GM12875 (cell line): ENCODE measurements around the gene PALM.
"Not testable (repeated sequence)": the region's sequence is repeated elsewhere in the genome, so short reads cannot be mapped to it uniquely, and the experiment has no call there.

ENCODE experiments used
- H3K4me3 ChIP-seq: one replicate; pipeline ENCODE4 v1.5.1; 2011; ENCODE audit warnings: low read depth, low read length, control low read depth
- TF ChIP-seq, protein P1 (sequence below): IDR thresholded peaks from 2 replicates; pipeline ENCODE4 v1.5.1; 2011; ENCODE audit warnings: low read depth, mild to moderate bottlenecking, control low read depth, inconsistent platforms, low read length, moderate library complexity, borderline replicate concordance; ENCODE audit not compliant: insufficient read depth

The PALM gene

DNA sequence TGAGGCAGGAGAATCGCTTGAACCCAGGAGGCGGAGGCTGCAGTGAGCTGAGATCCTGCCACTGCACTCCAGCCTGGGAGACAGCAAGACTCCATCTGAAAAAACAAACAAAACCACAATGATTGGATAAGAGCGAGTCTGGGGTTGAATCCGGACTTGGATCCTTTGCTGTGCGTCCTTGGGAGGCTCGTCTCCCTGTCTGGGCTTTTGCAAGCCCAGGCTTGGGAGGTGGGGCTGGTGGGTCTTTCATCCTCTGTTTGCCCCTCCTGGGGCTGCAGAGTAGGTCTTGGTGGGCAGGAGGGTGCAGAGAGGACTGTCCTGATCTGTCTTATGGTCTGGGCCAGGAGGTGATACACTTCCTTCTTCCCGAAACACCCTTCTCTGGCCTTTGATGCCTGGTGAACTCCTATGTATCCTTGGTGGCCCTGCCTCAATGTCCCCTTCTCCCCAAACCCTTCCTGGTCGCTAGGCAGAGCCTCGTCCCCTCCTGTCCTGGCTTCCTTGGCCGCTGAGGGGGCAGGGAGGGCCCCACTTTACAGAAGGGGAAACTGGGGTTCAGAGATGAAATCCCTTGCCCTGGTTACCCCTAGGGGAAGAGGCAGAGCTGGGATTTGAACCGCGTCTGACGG lies 16.8 kb downstream of the PALM start:
- H3K4me3 ChIP-seq, result no peak overlapping the region
- TF ChIP-seq, protein P1, sequence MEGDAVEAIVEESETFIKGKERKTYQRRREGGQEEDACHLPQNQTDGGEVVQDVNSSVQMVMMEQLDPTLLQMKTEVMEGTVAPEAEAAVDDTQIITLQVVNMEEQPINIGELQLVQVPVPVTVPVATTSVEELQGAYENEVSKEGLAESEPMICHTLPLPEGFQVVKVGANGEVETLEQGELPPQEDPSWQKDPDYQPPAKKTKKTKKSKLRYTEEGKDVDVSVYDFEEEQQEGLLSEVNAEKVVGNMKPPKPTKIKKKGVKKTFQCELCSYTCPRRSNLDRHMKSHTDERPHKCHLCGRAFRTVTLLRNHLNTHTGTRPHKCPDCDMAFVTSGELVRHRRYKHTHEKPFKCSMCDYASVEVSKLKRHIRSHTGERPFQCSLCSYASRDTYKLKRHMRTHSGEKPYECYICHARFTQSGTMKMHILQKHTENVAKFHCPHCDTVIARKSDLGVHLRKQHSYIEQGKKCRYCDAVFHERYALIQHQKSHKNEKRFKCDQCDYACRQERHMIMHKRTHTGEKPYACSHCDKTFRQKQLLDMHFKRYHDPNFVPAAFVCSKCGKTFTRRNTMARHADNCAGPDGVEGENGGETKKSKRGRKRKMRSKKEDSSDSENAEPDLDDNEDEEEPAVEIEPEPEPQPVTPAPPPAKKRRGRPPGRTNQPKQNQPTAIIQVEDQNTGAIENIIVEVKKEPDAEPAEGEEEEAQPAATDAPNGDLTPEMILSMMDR, result no peak

DNA sequence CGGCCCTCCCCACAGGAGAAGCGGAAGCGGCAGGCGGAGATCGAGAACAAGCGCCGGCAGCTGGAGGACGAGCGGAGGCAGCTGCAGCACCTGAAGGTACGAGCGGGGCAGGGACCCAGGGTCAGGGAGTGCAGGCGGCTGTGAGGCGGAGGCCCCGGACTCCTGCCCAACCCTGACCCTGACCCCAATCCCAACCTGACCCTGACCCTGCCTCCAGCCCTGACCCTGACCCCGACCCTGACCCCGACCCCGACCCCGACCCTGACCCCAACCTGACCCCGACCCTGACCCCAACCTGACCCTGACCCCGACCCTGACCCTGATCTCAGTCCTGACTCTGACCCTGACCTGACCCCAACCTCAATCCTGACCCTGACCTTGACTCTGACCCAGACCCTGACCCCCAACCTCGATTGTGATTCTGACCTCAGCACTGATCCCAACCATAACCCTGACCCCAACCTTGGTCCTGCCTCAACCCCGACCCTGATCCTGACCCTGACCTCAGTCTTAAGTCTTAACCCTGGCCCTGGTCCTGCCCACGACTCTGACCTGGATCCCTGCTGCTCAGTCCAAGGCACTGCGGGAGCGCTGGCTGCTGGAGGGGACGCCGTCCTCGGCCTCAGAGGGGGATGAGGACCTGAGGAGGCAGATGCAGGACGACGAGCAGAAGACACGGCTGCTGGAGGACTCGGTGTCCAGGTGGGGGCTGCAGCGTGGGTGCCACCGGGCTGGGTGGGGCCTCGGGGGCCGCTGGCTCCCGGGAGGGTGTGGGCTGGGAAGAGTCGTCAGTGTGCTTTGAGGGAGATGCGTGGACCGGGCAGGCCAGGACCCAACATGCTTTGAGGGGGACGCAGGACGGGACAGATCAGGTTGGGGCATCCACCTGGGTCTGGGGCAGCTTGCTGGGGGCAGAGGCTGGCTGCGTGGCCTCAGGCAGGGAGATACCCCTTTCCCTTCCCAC lies 18.5 kb downstream of the PALM start:
- no peak overlapping the region for H3K4me3 ChIP-seq
- TF ChIP-seq, protein P1, result no peak

DNA sequence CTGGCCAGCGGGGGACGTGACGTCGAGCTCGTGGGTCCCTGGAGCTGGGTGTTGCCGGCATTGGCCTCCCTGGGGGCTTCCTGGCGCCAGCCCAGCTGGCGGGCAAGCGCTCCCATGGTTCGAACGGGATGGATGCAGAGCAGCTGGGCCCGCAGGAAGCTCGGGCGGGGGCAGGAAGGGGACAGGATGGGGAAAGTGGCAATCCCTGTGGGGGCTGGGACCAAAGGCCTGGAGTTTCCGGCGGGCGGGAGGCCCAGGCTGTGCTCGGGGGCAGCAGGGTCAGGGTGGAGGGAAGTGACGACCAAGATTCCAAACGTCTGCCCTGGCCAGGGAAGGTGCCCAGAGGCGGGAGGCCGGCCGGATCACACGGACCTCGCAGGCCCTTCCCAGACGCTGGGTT lies 19.3 kb downstream of the PALM start:
- no peak overlapping the region for H3K4me3 ChIP-seq
- TF ChIP-seq, protein P1, result no peak

DNA sequence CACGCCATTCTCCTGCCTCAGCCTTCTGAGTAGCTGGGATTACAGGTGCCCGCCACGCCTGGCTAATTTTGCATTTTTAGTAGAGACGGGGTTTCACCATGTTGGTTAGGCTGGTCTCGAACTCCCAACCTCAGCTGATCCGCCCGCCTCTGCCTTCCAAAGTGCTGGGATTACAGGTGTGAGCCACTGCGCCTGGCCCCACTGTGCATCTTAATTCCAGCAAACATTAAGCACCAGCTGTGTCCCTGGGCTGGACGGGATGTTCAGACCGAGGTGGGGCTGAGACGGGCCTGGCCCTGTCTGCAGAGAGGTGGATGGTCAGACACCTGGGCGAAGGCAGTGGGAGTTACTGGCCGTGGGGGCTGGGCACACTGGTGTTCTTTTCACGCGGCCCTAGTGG lies 20.8 kb downstream of the PALM start:
- not testable (repeated sequence) for H3K4me3 ChIP-seq

DNA sequence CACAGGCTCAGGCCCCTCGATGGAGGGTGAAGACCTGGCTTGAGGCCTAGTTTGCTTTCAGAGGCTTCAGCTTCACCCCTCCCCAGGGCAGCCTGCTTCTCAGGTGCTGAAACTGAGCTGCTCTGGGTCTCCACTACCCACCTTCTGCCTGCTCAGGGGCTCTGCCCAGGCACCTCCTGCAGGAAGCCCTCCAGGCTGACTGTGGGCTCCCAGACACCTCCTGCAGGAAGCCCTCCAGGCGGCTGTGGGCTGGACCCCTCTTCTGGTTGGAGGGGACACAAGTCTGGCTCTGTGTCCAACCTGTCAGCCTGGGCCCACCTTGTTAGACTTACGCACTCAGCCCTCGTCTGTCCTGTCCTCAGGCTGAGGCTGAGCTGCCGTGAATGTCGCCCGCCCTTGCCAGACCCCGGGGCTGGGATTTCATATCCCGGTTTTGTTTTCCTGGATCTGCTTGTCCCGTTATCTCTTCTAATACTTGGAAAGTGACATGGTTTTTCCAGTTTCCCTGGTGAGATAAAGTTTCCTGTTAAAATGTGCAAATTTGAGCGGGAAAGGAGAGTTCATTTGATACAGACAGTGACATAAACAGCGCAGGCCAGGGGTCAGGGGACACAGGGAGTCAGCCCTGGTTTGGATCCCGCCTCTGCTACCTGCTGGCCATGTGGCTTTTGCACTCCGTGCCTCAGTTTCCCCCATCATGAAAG lies 21.4 kb downstream of the PALM start:
- TF ChIP-seq, protein P1, result no peak
- H3K4me3 ChIP-seq, result no peak overlapping the region

DNA sequence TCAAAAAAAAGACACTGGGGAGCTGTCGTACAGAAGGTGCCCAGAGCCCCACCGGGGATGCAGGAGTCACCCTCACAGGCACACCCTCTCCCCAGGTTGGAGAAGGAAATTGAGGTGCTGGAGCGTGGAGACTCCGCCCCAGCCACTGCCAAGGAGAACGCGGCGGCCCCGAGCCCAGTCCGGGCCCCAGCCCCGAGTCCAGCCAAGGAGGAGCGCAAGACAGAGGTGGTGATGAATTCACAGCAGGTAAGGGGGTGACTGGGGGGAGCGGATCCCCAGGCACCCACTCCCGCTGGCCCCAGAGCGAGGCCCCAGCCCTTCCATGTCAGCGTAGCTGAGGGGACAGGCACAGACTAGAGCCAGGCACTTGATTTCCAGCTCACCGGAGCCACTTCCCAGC lies 22.3 kb downstream of the PALM start:
- no peak overlapping the region for H3K4me3 ChIP-seq

More for the DNA sequence above, 22.3 kb downstream of the PALM start:
- TF ChIP-seq, protein P1, result no peak
